Hepatic stellate cell (primary cell): ENCODE data around the gene ABCA1.

ENCODE experiments used
- DNase-seq: peaks from one replicate; pipeline ENCODE4 v3.0.0; 2011; ENCODE audit warnings: low spot score

Gene ABCA1

GRCh38 chr9:104841601-104842141, 86.3 kb downstream of the ABCA1 start:
- DNase-seq, result no peak

GRCh38 chr9:104838958-104839357, 89.0 kb downstream of the ABCA1 start:
- no peak for DNase-seq

- no peak for DNase-seq
Observed at GRCh38 chr9:104836767-104837166, 91.2 kb downstream of the ABCA1 start.

- no peak for DNase-seq
Observed at GRCh38 chr9:104836235-104836634, 91.7 kb downstream of the ABCA1 start.

- no peak for DNase-seq
Observed at GRCh38 chr9:104835161-104835560, 92.8 kb downstream of the ABCA1 start.

- DNase-seq, result no peak
Observed at GRCh38 chr9:104833696-104834095, 94.3 kb downstream of the ABCA1 start.

GRCh38 chr9:104831681-104832080, 96.3 kb downstream of the ABCA1 start:
- DNase-seq, result no peak

- DNase-seq, result no peak
Observed at GRCh38 chr9:104826911-104827310, 101.0 kb downstream of the ABCA1 start.

- DNase-seq, result no peak
Observed at GRCh38 chr9:104826079-104826775, 101.7 kb downstream of the ABCA1 start.

GRCh38 chr9:104820336-104820735, 107.6 kb downstream of the ABCA1 start:
- DNase-seq, result no peak

GRCh38 chr9:104819033-104819432, 108.9 kb downstream of the ABCA1 start:
- DNase-seq, result no peak

GRCh38 chr9:104817437-104817836, 110.5 kb downstream of the ABCA1 start:
- no peak for DNase-seq

- DNase-seq, result no peak
Observed at GRCh38 chr9:104815851-104816565, 111.9 kb downstream of the ABCA1 start.

- no peak for DNase-seq
Observed at GRCh38 chr9:104810421-104811339, 117.3 kb downstream of the ABCA1 start.

- DNase-seq, result peak; percentile 19
Observed at GRCh38 chr9:104808035-104808614, 119.8 kb downstream of the ABCA1 start.

- DNase-seq, result no peak
Observed at GRCh38 chr9:104805441-104805840, 122.5 kb downstream of the ABCA1 start.

GRCh38 chr9:104802906-104803305, 125.0 kb downstream of the ABCA1 start:
- no peak for DNase-seq

GRCh38 chr9:104802110-104802509, 125.8 kb downstream of the ABCA1 start:
- DNase-seq, result no peak

GRCh38 chr9:104800068-104800785, 127.7 kb downstream of the ABCA1 start:
- no peak for DNase-seq

- DNase-seq, result no peak
Observed at GRCh38 chr9:104798209-104798995, 129.6 kb downstream of the ABCA1 start.
